HepG2 (cell line): ENCODE measurements around the gene SALL4. TPM values are rescaled to one million over a fixed set of nuclear protein-coding genes. Genes with fewer than 3 reads are reported as not detected.

ENCODE experiments used
- ELF3 ChIP-seq: IDR thresholded peaks from 2 replicates; pipeline ENCODE4 v1.6.1; 2016; ENCODE audit warnings: missing genetic modification reagents, missing compliant biosample characterization
- FOXP4 ChIP-seq: sonication (generic); formaldehyde crosslinking; IDR thresholded peaks from 2 replicates; pipeline ENCODE4 v1.4.0; 2020; ENCODE audit warnings: missing genetic modification reagents
- KDM6A ChIP-seq: IDR thresholded peaks from 2 replicates; pipeline ENCODE4 v1.6.1; 2016; ENCODE audit warnings: low read depth
- MED1 ChIP-seq: sonication (generic); formaldehyde crosslinking; IDR thresholded peaks from 2 replicates; pipeline ENCODE4 v1.4.0; 2020; ENCODE audit warnings: missing genetic modification reagents
- NKX3-1 ChIP-seq: sonication (generic); formaldehyde crosslinking; IDR thresholded peaks from 2 replicates; pipeline ENCODE4 v1.5.0; 2020; ENCODE audit warnings: missing genetic modification reagents
- NONO ChIP-seq, 2 experiments: fragments of 450-650 bp in 1 of 2; sonication (generic) in 1 of 2; formaldehyde crosslinking in 1 of 2; IDR thresholded peaks in 1 of 2; conservative IDR thresholded peaks in 1 of 2; 2 replicates each; pipeline versions ENCODE4 v1.6.1 to v1.8.0; 2017 to 2022; ENCODE audit warnings: mild to moderate bottlenecking in 1 of 2, missing genetic modification reagents in 1 of 2, moderate library complexity in 1 of 2
- PHF20 ChIP-seq: sonication (generic); formaldehyde crosslinking; IDR thresholded peaks from 2 replicates; pipeline ENCODE4 v1.5.0; 2020; ENCODE audit warnings: mild to moderate bottlenecking, missing genetic modification reagents
- ZBED4 ChIP-seq: sonication (generic); formaldehyde crosslinking; IDR thresholded peaks from 2 replicates; pipeline ENCODE4 v1.4.0; 2020; ENCODE audit warnings: missing genetic modification reagents, borderline replicate concordance
- ZNF12 ChIP-seq: sonication (generic); formaldehyde crosslinking; IDR thresholded peaks from 2 replicates; pipeline ENCODE4 v1.5.0; 2020; ENCODE audit warnings: missing genetic modification reagents
- ZNF160 ChIP-seq: sonication (generic); formaldehyde crosslinking; IDR thresholded peaks from 2 replicates; pipeline ENCODE4 v1.8.0; 2022; ENCODE audit warnings: mild to moderate bottlenecking, inconsistent platforms, missing genetic modification reagents
- ZNF18 ChIP-seq: sonication (generic); formaldehyde crosslinking; IDR thresholded peaks from 2 replicates; pipeline ENCODE4 v1.8.0; 2022; ENCODE audit warnings: mild to moderate bottlenecking, missing genetic modification reagents; ENCODE audit not compliant: insufficient replicate concordance
- ZNF510 ChIP-seq: sonication (generic); formaldehyde crosslinking; IDR thresholded peaks from 2 replicates; pipeline ENCODE4 v1.4.0; 2020; ENCODE audit warnings: low read depth, mild to moderate bottlenecking, missing genetic modification reagents
- ZNF556 ChIP-seq: sonication (generic); formaldehyde crosslinking; IDR thresholded peaks from 2 replicates; pipeline ENCODE4 v1.4.0; 2020; ENCODE audit warnings: mild to moderate bottlenecking, missing genetic modification reagents, borderline replicate concordance
- ZNF574 ChIP-seq: sonication (generic); formaldehyde crosslinking; IDR thresholded peaks from 2 replicates; pipeline ENCODE4 v1.4.0; 2020; ENCODE audit warnings: missing genetic modification reagents
- ZNF597 ChIP-seq: sonication (generic); formaldehyde crosslinking; IDR thresholded peaks from 2 replicates; pipeline ENCODE4 v1.5.0; 2020; ENCODE audit warnings: missing genetic modification reagents
- ZNF788 ChIP-seq: sonication (generic); formaldehyde crosslinking; IDR thresholded peaks from 2 replicates; pipeline ENCODE4 v1.5.0; 2020; ENCODE audit warnings: mild to moderate bottlenecking, missing genetic modification reagents, borderline replicate concordance
- ZSCAN22 ChIP-seq: sonication (generic); formaldehyde crosslinking; IDR thresholded peaks from 2 replicates; pipeline ENCODE4 v1.4.0; 2020; ENCODE audit warnings: mild to moderate bottlenecking, missing genetic modification reagents
- polyA plus RNA-seq, 8 experiments: library from polyadenylated mRNA; depleted of rRNA in 3 of 8; stranded (reverse) in 7 of 8; unstranded in 1 of 8; fragments of >200 nt; fragmentation: Illumina TruSeq in 4 of 8; extraction: Trizol in 4 of 8; gene quantifications; 2 replicates each; pipeline versions ENCODE4 v1.2.1 to v1.2.3, GENCODE V29; 2011 to 2016; ENCODE audit warnings: low read depth in 4 of 8, missing spikeins in 1 of 8, mixed read lengths in 1 of 8; ENCODE audit not compliant: insufficient read depth in 1 of 8
- total RNA-seq, 5 experiments: library from RNA; depleted of rRNA; stranded (reverse); fragments of >200 nt; fragmentation: Illumina TruSeq; extraction: Trizol; gene quantifications; 2 replicates each; pipeline ENCODE4 v1.2.3, GENCODE V29; 2016; ENCODE audit warnings: low read depth in 1 of 5

Gene SALL4
- total and polyA plus RNA-seq, 2 of the 13 experiments (the other 11 are each of a cell fraction or from before 2014, with no cell fraction given): 0.33 to 1.8 TPM

GRCh38 chr20:51735728-51736600, 66.4 kb downstream of the SALL4 start (continued):
- TF ChIP-seq NONO (IDR thresholded peaks at IDR 0.05): no peak
- TF ChIP-seq NONO (CRISPR knock-in tag; conservative IDR thresholded peaks at IDR 0.05): no peak
- no peak for TF ChIP-seq ZNF18
- peak; percentile 82 for TF ChIP-seq ELF3 (CRISPR knock-in tag)
- TF ChIP-seq ZSCAN22: no peak
- no peak for TF ChIP-seq ZNF574
- TF ChIP-seq KDM6A (CRISPR knock-in tag): 0 out of 2 replicates have a peak, but pooled peaks have one; percentile 30
- peak; percentile 68; the same call in 1 of the 2 replicates for TF ChIP-seq ZNF788 (CRISPR knock-in tag)
- TF ChIP-seq ZNF160 (CRISPR knock-in tag): no peak
- TF ChIP-seq FOXP4 (CRISPR knock-in tag): peak; percentile 83
- TF ChIP-seq ZBED4 (CRISPR knock-in tag): no peak
- TF ChIP-seq PHF20 (CRISPR knock-in tag): no peak
- TF ChIP-seq ZNF597 (CRISPR knock-in tag): no peak
- TF ChIP-seq ZNF556 (CRISPR knock-in tag): no peak
- TF ChIP-seq MED1 (CRISPR knock-in tag): peak; percentile 66
- no peak for TF ChIP-seq ZNF12 (CRISPR knock-in tag)
- no peak for TF ChIP-seq ZNF510
- TF ChIP-seq NKX3-1: no peak
